Anterior cingulate cortex (tissue), 58 donors: ENCODE data around the gene GPRASP3.
A peak's percentile ranks its signal among the peaks of the same experiment; 100 is the strongest.

Experiments
- DNase-seq, 58 donors: peaks; one replicate each; lab custom pipeline; 2025; lab: John Stamatoyannopoulos, UW

The GPRASP3 gene

GRCh38 chrX:102745513-102745856 is 24.9 kb downstream of the GPRASP3 start:
- DNase-seq = peak in 5 of 58 donors; percentile 7 to 29 (median 17)

- DNase-seq = peak in 32 of 58 donors; percentile 0 to 29 (median 8)
Observed at GRCh38 chrX:102745857-102746584, 25.5 kb downstream of the GPRASP3 start.

GRCh38 chrX:102765217-102765616 is 44.7 kb downstream of the GPRASP3 start:
- DNase-seq = no peak

- DNase-seq = peak in 21 of 58 donors; percentile 0 to 26 (median 2)
Observed at GRCh38 chrX:102765809-102766208, 45.3 kb downstream of the GPRASP3 start.

GRCh38 chrX:102767287-102767686 is 46.7 kb downstream of the GPRASP3 start:
- DNase-seq = no peak

GRCh38 chrX:102768987-102769761 is 48.6 kb downstream of the GPRASP3 start:
- peak in 56 of 58 donors; percentile 1 to 77 (median 34) for DNase-seq
